IPS-20b (cell line): Measurements from ENCODE around the gene FMO3.

Experiments used
- H3K27ac ChIP-seq: one replicate; pipeline ENCODE4 v1.5.1; 2013; ENCODE audit warnings: low read length
- H3K27me3 ChIP-seq: 2 replicates; pipeline ENCODE4 v1.6.1; 2013; ENCODE audit warnings: mild to moderate bottlenecking, low read length, inconsistent platforms; ENCODE audit not compliant: insufficient read depth
- H3K36me3 ChIP-seq: 2 replicates; pipeline ENCODE4 v1.6.1; 2013; ENCODE audit warnings: low read depth, mild to moderate bottlenecking, inconsistent platforms, low read length, moderate library complexity; ENCODE audit not compliant: insufficient read depth
- H3K4me1 ChIP-seq: 2 replicates; pipeline ENCODE4 v1.6.1; 2013; ENCODE audit warnings: mild to moderate bottlenecking, control low read depth, inconsistent platforms, low read length, moderate library complexity; ENCODE audit not compliant: insufficient read depth
- H3K4me3 ChIP-seq: 2 replicates; pipeline ENCODE4 v1.5.1; 2013; ENCODE audit warnings: mild to moderate bottlenecking, low read length, inconsistent platforms
- H3K9ac ChIP-seq: 2 replicates; pipeline ENCODE4 v1.6.1; 2013; ENCODE audit warnings: low read depth, mild to moderate bottlenecking, inconsistent platforms, low read length, moderate library complexity
- H3K9me3 ChIP-seq: 2 replicates; pipeline ENCODE4 v1.6.1; 2013; ENCODE audit warnings: mild to moderate bottlenecking, low read depth, low read length, inconsistent platforms; ENCODE audit not compliant: insufficient read depth

The FMO3 gene

GRCh38 chr1:171090604-171091003, at the start of gene FMO3:
TSS of gene FMO3 (plus strand) at chr1:171090905. CDS start at chr1:171092659, 1,754 bp downstream.
- Histone ChIP-seq H3K36me3 (no peaks in the 10 kb centered on the region), H3K4me3 (no peak within 1 kb of the TSS), H3K27me3 (no peaks in the 10 kb centered on the region), H3K27ac (no peak within 1 kb of the TSS), H3K4me1 (no peaks in the 10 kb centered on the region), H3K9me3 (no peaks in the 10 kb centered on the region), H3K9ac (no peak within 1 kb of the TSS)

- H3K9ac ChIP-seq = no peak overlapping the region
- H3K4me3 ChIP-seq = no peak overlapping the region
- H3K27ac ChIP-seq = no peak overlapping the region
- H3K9me3 ChIP-seq = no peaks in the 10 kb centered on the region
- no peaks in the 10 kb centered on the region for H3K4me1 ChIP-seq
- H3K36me3 ChIP-seq = no peaks in the 10 kb centered on the region
- H3K27me3 ChIP-seq = no peaks in the 10 kb centered on the region
Measured at GRCh38 chr1:171048014-171048413, 42.7 kb upstream of the FMO3 start.

- Histone ChIP-seq H3K9me3 (no peaks in the 10 kb centered on the region), H3K9ac (no peak overlapping the region), H3K4me3 (no peak overlapping the region), H3K27me3 (no peaks in the 10 kb centered on the region), H3K4me1 (no peaks in the 10 kb centered on the region), H3K36me3 (no peaks in the 10 kb centered on the region), H3K27ac (no peak overlapping the region)
Measured at GRCh38 chr1:171052977-171053376, 37.7 kb upstream of the FMO3 start.

- H3K4me3 ChIP-seq = no peak overlapping the region
- no peaks in the 10 kb centered on the region for H3K27me3 ChIP-seq
- no peaks in the 10 kb centered on the region for H3K4me1 ChIP-seq
- no peaks in the 10 kb centered on the region for H3K9me3 ChIP-seq
- H3K9ac ChIP-seq = no peak overlapping the region
- H3K36me3 ChIP-seq = no peaks in the 10 kb centered on the region
- no peak overlapping the region for H3K27ac ChIP-seq
Measured at GRCh38 chr1:171055966-171056643, 34.6 kb upstream of the FMO3 start.

GRCh38 chr1:171061425-171062143, 29.1 kb upstream of the FMO3 start:
- Histone ChIP-seq H3K36me3 (no peaks in the 10 kb centered on the region), H3K9me3 (no peaks in the 10 kb centered on the region), H3K27ac (no peak overlapping the region), H3K4me1 (no peaks in the 10 kb centered on the region), H3K9ac (no peak overlapping the region), H3K4me3 (no peak overlapping the region), H3K27me3 (no peaks in the 10 kb centered on the region)

- Histone ChIP-seq H3K9me3 (no peaks in the 10 kb centered on the region), H3K4me1 (no peaks in the 10 kb centered on the region)
Measured at GRCh38 chr1:171062902-171063301, 27.8 kb upstream of the FMO3 start.

GRCh38 chr1:171075041-171075440, 15.7 kb upstream of the FMO3 start:
- Histone ChIP-seq H3K36me3 (no peaks in the 10 kb centered on the region), H3K27me3 (no peaks in the 10 kb centered on the region), H3K9me3 (no peaks in the 10 kb centered on the region), H3K9ac (no peak overlapping the region), H3K4me3 (no peak overlapping the region), H3K27ac (no peak overlapping the region), H3K4me1 (no peaks in the 10 kb centered on the region)

More at GRCh38 chr1:171062902-171063301, 27.8 kb upstream of the FMO3 start:
- no peaks in the 10 kb centered on the region for H3K27me3 ChIP-seq
- H3K36me3 ChIP-seq = no peaks in the 10 kb centered on the region
- H3K4me3 ChIP-seq = no peak overlapping the region
- no peak overlapping the region for H3K9ac ChIP-seq
- no peak overlapping the region for H3K27ac ChIP-seq

GRCh38 chr1:171081314-171081753, 9.4 kb upstream of the FMO3 start:
- Histone ChIP-seq H3K36me3 (no peaks in the 10 kb centered on the region), H3K27me3 (no peaks in the 10 kb centered on the region), H3K9me3 (no peaks in the 10 kb centered on the region), H3K4me1 (no peaks in the 10 kb centered on the region), H3K9ac (no peak overlapping the region), H3K27ac (no peak overlapping the region), H3K4me3 (no peak overlapping the region)

GRCh38 chr1:171081763-171082201, 8.9 kb upstream of the FMO3 start:
- no peak overlapping the region for H3K9ac ChIP-seq
- no peak overlapping the region for H3K4me3 ChIP-seq
- no peaks in the 10 kb centered on the region for H3K27me3 ChIP-seq
- no peaks in the 10 kb centered on the region for H3K4me1 ChIP-seq
- no peaks in the 10 kb centered on the region for H3K36me3 ChIP-seq
- H3K27ac ChIP-seq = no peak overlapping the region
- no peaks in the 10 kb centered on the region for H3K9me3 ChIP-seq

GRCh38 chr1:171082606-171083005, 8.1 kb upstream of the FMO3 start:
- H3K4me1 ChIP-seq = no peaks in the 10 kb centered on the region
- H3K27ac ChIP-seq = no peak overlapping the region
- no peak overlapping the region for H3K4me3 ChIP-seq
- H3K27me3 ChIP-seq = no peaks in the 10 kb centered on the region
- H3K9me3 ChIP-seq = no peaks in the 10 kb centered on the region
- no peak overlapping the region for H3K9ac ChIP-seq
- no peaks in the 10 kb centered on the region for H3K36me3 ChIP-seq

- no peaks in the 10 kb centered on the region for H3K27me3 ChIP-seq
- H3K27ac ChIP-seq = no peak overlapping the region
- no peak overlapping the region for H3K9ac ChIP-seq
- no peaks in the 10 kb centered on the region for H3K9me3 ChIP-seq
- no peaks in the 10 kb centered on the region for H3K36me3 ChIP-seq
- H3K4me1 ChIP-seq = no peaks in the 10 kb centered on the region
- no peak overlapping the region for H3K4me3 ChIP-seq
Measured at GRCh38 chr1:171083222-171083621, 7.5 kb upstream of the FMO3 start.

- Histone ChIP-seq H3K36me3 (no peaks in the 10 kb centered on the region), H3K4me1 (no peaks in the 10 kb centered on the region), H3K27me3 (no peaks in the 10 kb centered on the region), H3K9ac (no peak overlapping the region), H3K4me3 (no peak overlapping the region), H3K9me3 (no peaks in the 10 kb centered on the region), H3K27ac (no peak overlapping the region)
Measured at GRCh38 chr1:171084091-171084490, 6.6 kb upstream of the FMO3 start.
